Spleen (tissue), 11 donors: ENCODE measurements around the gene GIN1. TPM values are rescaled to one million over a fixed set of nuclear protein-coding genes. Genes with fewer than 3 reads are reported as not detected.
A peak's percentile ranks its signal among the peaks of the same experiment; 100 is the strongest.

ENCODE experiments used
- DNase-seq: peaks from one replicate; pipeline ENCODE4 v3.0.0-alpha.2; 2020
- H3K27ac ChIP-seq, 8 donors: fragments of 200-600 bp; sonication (generic) in 7 of 8; 1 replicate in 4 of 8; 2 replicates in 4 of 8; pipeline versions ENCODE4 v1.5.0 to v1.8.0; 2016 to 2021; ENCODE audit warnings: inconsistent platforms in 4 of 8, mild to moderate bottlenecking in 4 of 8, moderate library complexity in 1 of 8
- H3K27me3 ChIP-seq, 7 donors: fragments of 200-600 bp; sonication (generic) in 6 of 7; replicated peaks in 1 of 7; 1 replicate in 4 of 7; 2 replicates in 3 of 7; pipeline versions ENCODE4 v1.5.0 to v1.8.0; 2016 to 2021; ENCODE audit warnings: inconsistent platforms in 3 of 7, mild to moderate bottlenecking in 1 of 7
- H3K36me3 ChIP-seq, 6 donors: fragments of 200-600 bp; sonication (generic) in 5 of 6; 1 replicate in 4 of 6; 2 replicates in 2 of 6; pipeline versions ENCODE4 v1.5.0 to v1.8.0; 2016 to 2021; ENCODE audit warnings: inconsistent platforms in 2 of 6
- H3K4me1 ChIP-seq, 6 donors: fragments of 200-600 bp; sonication (generic) in 5 of 6; 1 replicate in 3 of 6; 2 replicates in 3 of 6; pipeline versions ENCODE4 v1.5.0 to v1.8.0; 2016 to 2021; ENCODE audit warnings: inconsistent platforms in 3 of 6
- H3K4me3 ChIP-seq, 8 donors: fragments of 200-600 bp; sonication (generic) in 7 of 8; 1 replicate in 4 of 8; 2 replicates in 4 of 8; pipeline versions ENCODE4 v1.5.0 to v1.8.0; 2016 to 2021; ENCODE audit warnings: inconsistent platforms in 4 of 8, mild to moderate bottlenecking in 4 of 8, moderate library complexity in 2 of 8
- H3K9me3 ChIP-seq, 8 donors: fragments of 200-600 bp; sonication (generic) in 7 of 8; 1 replicate in 4 of 8; 2 replicates in 4 of 8; pipeline versions ENCODE4 v1.5.0 to v1.8.0; 2016 to 2021; ENCODE audit warnings: inconsistent platforms in 4 of 8
- POLR2A ChIP-seq, 3 donors: fragments of 450-650 bp; IDR thresholded peaks; one replicate each; pipeline ENCODE4 v1.5.1; 2017; ENCODE audit warnings: antibody characterized with exemption in 3 of 3, mild to moderate bottlenecking in 1 of 3
- POLR2AphosphoS5 ChIP-seq, 3 donors: sonication (generic); formaldehyde crosslinking; IDR thresholded peaks; one replicate each; pipeline ENCODE4 v1.5.1; 2017; ENCODE audit warnings: antibody characterized with exemption in 3 of 3
- WGBS, 5 donors: extraction: QIAGEN DNeasy Blood & Tissue Kit in 3 of 5; methylation state at CpG; one replicate each; pipeline versions ENCODE4 v1.1.5 to v1.1.7; 2013 to 2018; 5-methylcytosine and 5-hydroxymethylcytosine counted together
- intact Hi-C: fragments of 100-400 bp; cut with DNase I; formaldehyde crosslinking; loops from one replicate; pipeline ENCODE4 v1.15.0; 2023; ENCODE audit warnings: low total_unique reads
- polyA plus RNA-seq, 3 donors: library from polyadenylated mRNA; stranded (reverse); fragments of 200-250 nt; gene quantifications; one replicate each; pipeline ENCODE4 v1.2.1, GENCODE V29; 2013
- total RNA-seq, 7 donors: library from RNA; depleted of rRNA in 3 of 7; stranded (reverse); fragments of >200 nt in 3 of 7; fragmentation: NEBNext Ultra II Directional in 4 of 7; extraction: Animal tissue kit (Norgen Biotek cat#: 25700) in 4 of 7; gene quantifications; one replicate each; pipeline versions ENCODE4 v1.1.0 to v1.2.1, GENCODE V29; 2016 to 2021
- TF ChIP-seq, protein P1 (sequence below), 11 experiments: fragments of 200-600 bp in 7 of 11; fragments of 450-650 bp in 4 of 11; sonication (generic) in 4 of 11; IDR thresholded peaks in 8 of 11; conservative IDR thresholded peaks in 3 of 11; 1 replicate in 7 of 11; 2 replicates in 4 of 11; pipeline versions ENCODE4 v1.4.0 to v1.8.0; 2016 to 2021; ENCODE audit warnings: antibody characterized with exemption in 11 of 11, inconsistent platforms in 4 of 11, mild to moderate bottlenecking in 1 of 11
- donor health status: healthy with polysubstance abuse.
- donor health status: DM: no; HTN: no; CAD: no; lungs with moderate emphysema.
- donor health status: DM: no; HTN: no; CAD: no.
- donor health status: Bipolar disorder and iron deficiency.
- donor health status: healthy.
- donor health status: DM: no; HTN: no; CAD: no.
- donor health status: DM: yes; HTN: yes; CAD: no.

Gene GIN1
- total and polyA plus RNA-seq, 10 donors, result 2.9 to 13.2 (median 8.1) TPM

DNA sequence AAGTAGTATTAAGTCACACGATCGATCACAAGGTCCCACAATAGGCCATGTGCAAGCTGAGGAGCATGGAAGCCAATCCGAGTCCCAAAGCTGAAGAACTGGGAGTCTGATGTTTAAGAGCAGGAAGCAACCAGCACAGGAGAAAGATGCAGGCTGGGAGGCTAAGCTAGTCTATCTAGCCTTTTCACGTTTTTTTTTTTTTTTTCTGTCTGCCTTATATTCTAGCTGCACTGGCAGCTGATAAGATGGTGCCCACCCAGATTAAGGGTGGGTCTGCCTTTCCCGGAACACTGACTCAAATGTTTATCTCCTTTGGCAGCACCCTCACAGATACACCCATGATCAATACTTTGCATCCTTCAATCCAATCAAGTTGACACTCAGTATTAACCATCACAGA, 6.6 kb upstream of the GIN1 start:
- no peak overlapping the region for H3K4me3 ChIP-seq
- H3K36me3 ChIP-seq, result peaks cover 0 to 19% (median 0%) of the 10 kb centered on the region in 6 donors
- DNase-seq, result no peak
- 91 to 97% (median 95%) methylated on average over 5 of the region's 5 CpGs for WGBS, 5 donors
- intact Hi-C loops, result no loop called here
- TF ChIP-seq POLR2AphosphoS5 (IDR thresholded peaks at IDR 0.05) (no peak), POLR2A (IDR thresholded peaks at IDR 0.05) (no peak)
- TF ChIP-seq, protein P1, sequence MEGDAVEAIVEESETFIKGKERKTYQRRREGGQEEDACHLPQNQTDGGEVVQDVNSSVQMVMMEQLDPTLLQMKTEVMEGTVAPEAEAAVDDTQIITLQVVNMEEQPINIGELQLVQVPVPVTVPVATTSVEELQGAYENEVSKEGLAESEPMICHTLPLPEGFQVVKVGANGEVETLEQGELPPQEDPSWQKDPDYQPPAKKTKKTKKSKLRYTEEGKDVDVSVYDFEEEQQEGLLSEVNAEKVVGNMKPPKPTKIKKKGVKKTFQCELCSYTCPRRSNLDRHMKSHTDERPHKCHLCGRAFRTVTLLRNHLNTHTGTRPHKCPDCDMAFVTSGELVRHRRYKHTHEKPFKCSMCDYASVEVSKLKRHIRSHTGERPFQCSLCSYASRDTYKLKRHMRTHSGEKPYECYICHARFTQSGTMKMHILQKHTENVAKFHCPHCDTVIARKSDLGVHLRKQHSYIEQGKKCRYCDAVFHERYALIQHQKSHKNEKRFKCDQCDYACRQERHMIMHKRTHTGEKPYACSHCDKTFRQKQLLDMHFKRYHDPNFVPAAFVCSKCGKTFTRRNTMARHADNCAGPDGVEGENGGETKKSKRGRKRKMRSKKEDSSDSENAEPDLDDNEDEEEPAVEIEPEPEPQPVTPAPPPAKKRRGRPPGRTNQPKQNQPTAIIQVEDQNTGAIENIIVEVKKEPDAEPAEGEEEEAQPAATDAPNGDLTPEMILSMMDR (IDR thresholded peaks at IDR 0.05 in 8 of 11, conservative IDR thresholded peaks at IDR 0.05 in 3 of 11), result no peak
- no peak overlapping the region for H3K27ac ChIP-seq
- no peaks in the 10 kb centered on the region for H3K9me3 ChIP-seq
- peaks cover 10 to 64% (median 23%) of the 10 kb centered on the region in 6 donors for H3K4me1 ChIP-seq
- no peaks in the 10 kb centered on the region for H3K27me3 ChIP-seq

DNA sequence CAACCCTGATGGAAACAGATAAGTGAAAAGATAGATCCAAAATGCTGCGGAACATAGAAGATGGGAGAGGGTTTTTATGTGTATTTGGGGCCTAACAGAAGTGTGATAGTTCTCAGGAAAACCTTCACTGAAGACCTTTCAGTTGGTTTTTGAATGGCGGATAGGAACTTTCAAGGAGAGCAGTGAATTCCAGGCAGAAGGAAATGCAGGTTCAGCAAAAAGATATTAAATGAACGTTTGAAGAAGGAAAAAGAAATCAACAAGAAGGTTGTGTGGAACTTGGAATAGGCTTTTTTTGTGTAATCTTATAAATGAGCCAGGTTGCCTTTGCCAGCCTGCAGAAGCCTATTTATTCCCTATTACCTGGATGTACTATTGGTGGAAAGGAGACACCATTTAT, 2.3 kb upstream of the GIN1 start:
- no peaks in the 10 kb centered on the region for H3K36me3 ChIP-seq
- intact Hi-C loops, result no loop called here
- no peaks in the 10 kb centered on the region for H3K27me3 ChIP-seq
- TF ChIP-seq POLR2AphosphoS5 (IDR thresholded peaks at IDR 0.05) (no peak), POLR2A (IDR thresholded peaks at IDR 0.05) (no peak)
- TF ChIP-seq, protein P1 (IDR thresholded peaks at IDR 0.05 in 8 of 11, conservative IDR thresholded peaks at IDR 0.05 in 3 of 11), result no peak
- peak overlapping the region in 3 of 8 donors; percentile 18 to 44 (median 27) for H3K27ac ChIP-seq
- H3K4me3 ChIP-seq, result peak overlapping the region in 1 of 8 donors; percentile 85
- peaks cover 18 to 79% (median 46%) of the 10 kb centered on the region in 6 donors for H3K4me1 ChIP-seq
- 36 to 74% (median 54%) methylated on average over 3 of the region's 3 CpGs for WGBS, 5 donors
- H3K9me3 ChIP-seq, result no peaks in the 10 kb centered on the region
- DNase-seq, result no peak

DNA sequence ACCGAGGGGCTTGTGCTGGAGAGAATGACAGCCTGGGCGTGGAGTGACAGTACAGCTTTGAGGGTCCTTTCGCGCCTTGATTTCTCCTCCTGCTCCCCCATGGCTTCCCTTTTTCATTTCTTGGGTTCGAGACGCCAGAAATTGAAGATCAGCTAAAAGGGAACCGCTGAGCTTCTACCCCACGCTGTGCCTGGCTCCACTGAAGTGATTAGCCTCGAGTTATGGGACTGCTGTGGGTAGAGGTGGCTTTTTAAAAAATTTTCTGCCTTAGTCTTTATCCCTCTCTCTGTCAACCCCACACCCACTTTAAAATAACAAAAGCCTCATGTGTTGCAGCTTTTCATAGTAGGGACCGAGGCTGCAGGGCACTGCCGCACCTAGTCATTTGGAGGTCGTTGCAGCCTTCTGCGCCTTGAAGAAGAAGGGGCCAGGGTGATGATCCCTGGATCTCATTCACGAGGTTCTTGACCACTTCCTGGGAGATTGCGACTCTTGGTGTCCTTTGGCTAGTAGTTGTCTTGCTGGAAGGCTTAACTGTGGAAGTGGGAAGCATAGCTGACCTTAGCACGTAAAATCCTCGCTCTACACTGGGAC, 766 bp upstream of the GIN1 start:
- no peaks in the 10 kb centered on the region for H3K27me3 ChIP-seq
- no peaks in the 10 kb centered on the region for H3K36me3 ChIP-seq
- peak overlapping the region; percentile 89 to 98 (median 96) for H3K27ac ChIP-seq
- H3K4me1 ChIP-seq, result peaks cover 18 to 76% (median 42%) of the 10 kb centered on the region in 6 donors
- intact Hi-C loops, result no loop called here
- WGBS, 5 donors, result 2 to 3% (median 2%) methylated on average over 17 of the region's 17 CpGs
- H3K9me3 ChIP-seq, result no peaks in the 10 kb centered on the region
- no peak for DNase-seq
- TF ChIP-seq POLR2AphosphoS5 (IDR thresholded peaks at IDR 0.05) (no peak), POLR2A (IDR thresholded peaks at IDR 0.05) (no peak)
- H3K4me3 ChIP-seq, result peak overlapping the region; percentile 76 to 86 (median 82)

DNA sequence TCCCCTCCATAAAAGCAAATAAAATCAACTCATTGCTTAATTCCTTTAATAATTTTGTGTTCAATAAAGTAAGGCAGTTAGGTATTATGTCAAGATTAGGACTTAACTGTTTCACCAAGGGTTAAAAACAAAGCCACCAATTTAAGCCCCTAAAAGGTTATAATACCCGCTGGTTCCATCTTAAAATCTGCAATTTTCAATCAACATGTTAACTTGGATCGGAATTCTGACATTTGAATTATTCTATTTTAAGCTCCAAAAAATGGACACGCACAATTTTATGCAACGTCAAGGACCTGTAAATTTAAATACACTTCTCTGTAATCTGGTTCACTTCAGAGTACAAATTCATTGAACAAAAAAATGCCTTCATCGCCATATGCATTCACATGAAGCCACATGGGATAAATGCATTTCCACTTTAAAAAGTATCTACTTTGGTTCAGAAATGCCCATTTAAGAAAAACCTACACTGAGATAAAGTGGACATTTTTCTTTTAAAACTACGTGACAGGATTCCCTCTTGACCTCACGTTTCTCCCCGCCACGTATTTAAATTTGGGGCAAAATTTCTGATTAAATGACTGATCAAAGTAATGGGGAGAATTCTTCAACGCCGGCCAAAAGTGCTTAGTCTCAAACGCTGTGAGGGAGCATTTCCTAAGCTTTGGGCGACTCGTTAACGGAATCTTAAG, 721 bp downstream of the GIN1 start:
- Histone ChIP-seq H3K36me3 (no peaks in the 10 kb centered on the region), H3K9me3 (no peaks in the 10 kb centered on the region), H3K27me3 (no peaks in the 10 kb centered on the region), H3K4me1 (peaks cover 18 to 61% (median 38%) of the 10 kb centered on the region in 6 donors), H3K27ac (peak overlapping the region; percentile 89 to 98 (median 96)), H3K4me3 (peak overlapping the region; percentile 44 to 85 (median 82))
- intact Hi-C loops, result loop anchor here (10.0 kb wide), 1 partner anchor 354 kb away; no protein-coding TSS in a partner anchor
- WGBS, 5 donors, result 1% methylated on average over 15 of the region's 15 CpGs
- no peak for DNase-seq
- TF ChIP-seq POLR2AphosphoS5 (IDR thresholded peaks at IDR 0.05) (no peak), POLR2A (IDR thresholded peaks at IDR 0.05) (no peak)
- TF ChIP-seq, protein P1 (IDR thresholded peaks at IDR 0.05 in 8 of 11, conservative IDR thresholded peaks at IDR 0.05 in 3 of 11), result no peak
